NOMO-1 treated with dmso at 0.1 percent for 144 hours (cell line): ENCODE measurements around the gene RBPMS2.

Experiments
- DNase-seq: peaks from one replicate; lab custom pipeline; 2025; ENCODE audit not compliant: unreplicated experiment; lab: John Stamatoyannopoulos, UW

The RBPMS2 gene

DNA sequence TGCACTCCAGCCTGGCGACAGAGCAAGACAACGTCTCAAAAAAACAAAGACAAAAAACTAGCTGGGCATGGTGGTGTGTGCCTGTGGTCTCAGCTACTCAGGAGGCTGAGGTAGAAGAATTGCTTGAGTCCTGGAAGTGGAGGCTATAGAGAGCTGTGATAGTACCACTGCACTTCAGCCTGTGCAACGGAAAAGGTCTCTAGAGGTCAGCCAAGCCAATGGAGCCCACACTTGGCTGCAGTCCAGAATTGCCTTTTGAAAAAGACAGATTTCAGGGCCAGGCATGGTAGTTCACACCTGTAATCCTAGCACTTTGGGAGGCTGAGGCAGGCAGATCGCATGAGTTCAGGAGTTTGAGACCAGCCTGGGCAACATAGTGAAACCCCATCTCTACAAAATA is 8.4 kb upstream of the RBPMS2 start:
- DNase-seq: no peak

DNA sequence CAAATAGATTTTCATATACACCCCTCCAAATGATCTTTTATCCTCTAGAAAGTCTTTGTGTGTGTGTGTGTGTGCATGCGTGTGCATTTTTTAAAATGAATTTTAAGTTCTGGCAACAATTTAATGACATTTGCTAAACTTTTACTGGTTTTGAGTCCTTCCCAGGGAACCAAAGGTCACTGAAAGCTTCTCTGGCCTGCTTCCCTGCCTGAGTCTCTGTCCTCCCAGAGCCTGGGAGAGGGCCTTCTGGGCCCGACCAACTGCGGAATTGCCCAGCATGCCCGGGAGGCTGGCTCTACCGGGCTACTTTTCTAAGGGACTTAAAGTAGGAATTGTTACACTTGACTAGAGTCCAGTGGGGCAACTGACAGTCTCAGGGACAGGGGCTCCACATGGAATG is 7.4 kb upstream of the RBPMS2 start:
- DNase-seq: no peak

DNA sequence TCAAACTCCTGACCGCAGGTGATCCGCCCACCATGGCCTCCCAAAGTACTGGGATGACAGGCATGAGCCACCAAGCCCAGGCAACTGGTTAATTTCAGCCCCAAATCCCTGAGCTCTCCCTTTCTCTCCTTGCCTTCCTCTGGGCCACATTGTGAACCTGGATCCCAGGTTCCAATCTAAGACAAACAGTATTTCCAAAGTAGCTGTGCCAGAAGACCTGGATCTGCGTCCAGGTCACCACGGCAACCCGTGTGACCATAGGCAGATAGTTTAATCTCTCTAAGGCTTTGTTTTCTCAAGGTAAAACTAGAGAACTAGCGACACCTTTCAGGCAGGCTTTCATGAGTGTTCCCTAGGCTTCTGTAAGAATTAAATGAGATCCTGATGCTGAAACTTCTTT is 5.9 kb upstream of the RBPMS2 start:
- no peak for DNase-seq

DNA sequence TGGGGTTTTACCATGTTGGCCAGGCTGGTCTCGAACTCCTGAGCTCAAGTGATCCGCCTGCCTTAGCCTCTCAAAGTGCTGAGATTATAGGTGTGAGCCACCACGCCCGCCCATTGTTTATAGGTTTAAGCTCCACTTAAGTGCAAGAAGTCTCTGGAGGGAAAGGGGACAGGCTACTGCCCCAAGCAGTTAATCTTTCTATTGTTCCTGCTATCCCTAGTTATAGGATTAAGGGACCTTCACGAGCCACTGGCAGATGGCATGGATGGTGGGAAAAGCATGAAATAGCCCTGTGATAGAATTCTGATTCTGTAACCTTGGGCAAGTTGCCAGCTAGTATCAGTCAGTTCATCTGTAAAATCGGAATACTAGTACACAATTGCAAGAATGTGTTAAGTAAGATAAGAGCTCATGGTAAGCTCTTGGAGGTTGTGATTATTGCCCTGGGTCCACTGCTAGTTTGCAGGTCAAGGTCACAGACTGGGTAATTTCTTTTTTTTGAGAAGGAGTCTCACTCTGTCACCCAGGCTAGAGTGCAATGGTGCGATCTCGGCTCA is 5.3 kb upstream of the RBPMS2 start:
- no peak for DNase-seq

DNA sequence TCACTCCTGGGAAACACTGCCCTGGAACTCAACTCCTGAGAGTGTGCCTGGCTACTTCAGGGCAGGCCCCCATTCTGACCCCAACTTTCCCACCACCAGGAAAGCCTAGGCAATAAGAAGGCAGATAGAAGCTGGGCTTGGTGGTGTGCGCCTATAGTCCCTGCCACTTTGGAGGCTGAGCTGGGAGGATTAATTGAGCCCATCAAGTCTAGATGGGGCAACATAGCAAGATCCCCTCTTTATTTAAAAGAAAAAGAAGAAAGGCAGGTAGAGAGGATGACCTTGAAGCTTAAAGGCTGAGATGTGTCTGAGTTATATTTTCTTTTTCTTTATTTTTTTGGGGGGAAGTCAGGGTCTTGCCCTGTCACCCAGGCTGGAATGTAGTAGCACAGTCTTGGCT is 4.2 kb upstream of the RBPMS2 start:
- DNase-seq: no peak

DNA sequence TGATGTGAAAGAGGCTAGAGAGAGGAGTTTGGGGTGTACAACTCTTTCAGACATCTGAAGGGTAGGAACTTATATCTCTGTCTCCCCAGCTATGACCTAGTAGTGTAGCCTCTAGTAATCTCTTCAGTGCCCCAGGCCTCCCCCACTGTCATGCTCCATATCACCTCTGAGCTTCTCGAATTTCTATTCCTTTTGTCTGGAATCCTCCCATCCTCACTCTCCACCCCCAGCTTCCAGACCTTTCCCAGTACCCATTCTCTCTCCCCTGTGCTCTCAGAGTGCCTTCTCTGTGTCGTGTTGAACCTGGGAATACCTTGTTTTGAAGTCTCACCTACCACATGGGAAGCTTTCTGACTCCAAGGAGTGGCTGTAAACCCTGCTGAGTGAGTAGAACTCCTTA is 3.6 kb upstream of the RBPMS2 start:
- no peak for DNase-seq

DNA sequence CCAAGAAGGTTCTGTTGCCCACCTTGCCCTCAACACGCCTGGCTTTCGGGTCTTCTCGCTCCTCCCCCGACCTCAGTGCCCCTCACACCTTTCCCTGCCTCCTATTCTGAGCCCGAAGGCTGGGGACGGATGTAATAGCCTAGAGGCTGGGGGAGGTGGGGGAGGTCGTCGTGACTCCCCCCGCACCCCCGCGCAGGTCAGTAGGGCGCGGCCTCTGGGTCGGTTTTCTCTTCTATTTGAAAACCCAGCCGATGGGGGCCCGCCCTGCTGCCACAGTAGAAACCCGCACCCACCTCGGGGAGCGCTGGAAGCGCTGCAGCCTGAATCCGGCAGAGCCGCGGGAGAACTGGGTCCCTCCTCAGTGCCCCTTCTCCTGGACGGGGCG is 1.0 kb upstream of the RBPMS2 start:
- no peak for DNase-seq

DNA sequence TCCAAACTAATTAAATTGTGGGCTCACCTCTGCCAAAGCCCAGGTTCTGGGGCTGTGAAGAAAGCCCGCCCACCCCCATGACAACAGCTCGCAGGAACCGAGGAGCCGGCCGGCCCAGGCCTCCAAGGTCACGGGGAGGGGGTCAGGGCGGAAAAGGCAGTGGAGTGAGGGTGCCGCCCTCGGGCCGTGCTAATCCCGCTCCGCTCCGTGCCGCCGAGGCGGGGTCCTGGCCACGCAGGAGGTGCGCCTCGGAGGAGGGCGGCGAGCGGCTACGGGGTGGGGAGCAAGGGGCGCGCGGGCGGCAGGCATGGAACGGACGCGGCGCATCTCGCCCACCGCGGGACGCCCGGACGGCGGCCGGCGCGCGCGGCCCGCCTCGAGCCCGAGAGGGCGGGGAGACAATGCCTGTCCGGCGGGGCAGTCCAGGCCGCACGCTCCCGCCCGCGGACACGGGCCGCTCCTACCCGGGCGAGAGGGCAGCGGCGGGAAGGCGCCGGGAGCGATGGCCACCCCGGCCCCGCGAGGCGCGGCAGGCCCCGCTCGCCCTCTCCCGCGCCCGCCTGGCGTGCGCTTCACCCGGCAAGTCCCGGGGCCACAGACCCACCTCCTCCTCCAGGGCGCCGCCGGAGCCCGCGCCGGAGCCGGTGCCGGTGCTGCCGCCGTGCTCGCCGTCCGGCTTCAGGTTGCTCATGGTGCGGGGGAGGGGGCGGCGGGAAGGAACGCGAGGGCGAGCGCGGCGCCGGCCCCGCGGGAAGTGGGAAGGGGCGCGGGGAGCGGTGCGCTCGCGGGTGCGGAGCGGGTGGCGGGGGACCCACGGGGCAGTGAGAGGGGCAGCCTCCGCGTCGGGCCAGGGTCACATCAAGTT is 528 bp downstream of the RBPMS2 start:
- no peak for DNase-seq

DNA sequence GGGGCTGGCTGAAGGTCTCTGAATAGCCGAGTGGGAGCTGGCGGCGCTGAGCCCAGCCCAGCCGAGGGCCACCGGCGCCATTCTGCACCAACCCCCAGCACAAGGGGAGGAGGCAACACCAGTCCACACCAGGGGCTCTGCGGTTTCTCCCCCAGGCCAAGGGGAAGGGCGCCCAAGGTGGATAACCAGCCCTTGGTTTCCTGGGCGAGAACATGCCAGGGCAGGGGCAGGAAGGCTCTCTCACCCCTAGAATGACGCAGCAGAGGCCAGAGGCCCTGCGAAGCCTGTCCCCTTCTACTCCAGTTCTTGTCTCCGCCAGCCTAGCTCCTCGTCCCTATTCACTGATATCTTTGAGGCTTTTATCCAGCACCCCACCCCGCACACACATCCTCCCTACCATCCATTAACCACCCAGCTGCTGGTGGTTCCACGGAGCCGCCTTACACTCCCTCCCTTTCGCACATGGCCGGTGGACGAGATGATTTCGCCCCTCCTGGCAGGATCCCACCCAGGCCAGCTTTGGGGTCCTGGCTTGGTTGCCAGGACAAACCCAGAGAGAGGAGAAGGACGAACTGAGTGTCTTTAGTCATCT is 1.3 kb downstream of the RBPMS2 start:
- DNase-seq: no peak

DNA sequence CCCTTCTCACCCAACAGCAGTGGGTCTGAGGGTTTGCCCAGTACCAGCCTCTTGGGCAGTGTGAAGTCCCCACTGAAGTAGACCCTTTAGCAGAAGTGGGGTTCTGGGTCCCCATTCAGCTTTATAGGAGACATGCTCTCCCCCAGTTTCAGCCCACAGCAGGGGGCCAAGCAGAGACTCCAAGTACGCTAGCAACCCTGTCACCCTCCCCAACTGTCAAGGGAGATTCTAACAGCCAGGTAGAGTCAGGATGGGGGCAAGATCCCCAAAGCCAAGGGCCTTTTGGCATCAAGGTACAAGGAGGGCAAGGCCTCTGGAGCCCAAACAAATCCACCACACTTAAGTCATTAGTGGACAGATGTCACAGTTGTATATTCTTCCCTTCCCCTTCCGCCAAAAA is 1.8 kb downstream of the RBPMS2 start:
- no peak for DNase-seq

DNA sequence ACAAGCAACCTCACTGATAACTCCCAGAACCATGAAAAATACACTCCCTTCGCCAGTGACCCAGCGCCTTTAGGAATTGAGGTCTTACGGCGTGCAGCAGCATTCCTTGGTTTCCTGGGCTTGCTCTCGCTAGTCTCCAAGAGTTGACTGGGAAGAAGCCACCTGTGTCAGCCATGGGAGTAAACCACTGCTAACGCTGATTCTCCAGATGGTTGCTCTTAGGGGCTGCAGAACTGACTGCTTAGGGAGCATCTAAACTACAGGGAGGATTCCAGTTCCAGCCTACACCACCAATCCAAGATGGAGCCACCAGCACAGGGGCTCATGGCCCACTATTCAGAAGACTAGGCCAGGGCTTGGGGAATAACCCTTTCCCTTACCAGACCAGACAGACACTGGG is 2.4 kb downstream of the RBPMS2 start:
- DNase-seq: no peak

DNA sequence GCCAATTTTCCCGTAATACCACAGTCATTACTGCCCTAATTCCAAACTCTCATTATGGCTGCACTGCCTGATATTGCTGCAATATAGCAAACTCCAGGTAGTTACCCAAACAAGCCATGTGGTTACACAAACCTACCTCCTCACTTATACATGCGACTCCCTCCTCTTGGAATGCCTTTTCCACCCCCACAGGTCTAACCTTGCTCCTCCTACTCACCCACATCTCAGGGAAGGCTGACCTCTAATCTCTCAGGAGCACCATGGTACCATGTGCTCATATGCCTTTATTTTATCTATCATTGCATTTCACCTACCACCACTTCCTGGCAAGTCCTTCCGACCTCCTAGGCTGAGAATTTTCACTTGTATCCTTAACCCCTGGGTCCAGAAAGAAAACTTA is 2.9 kb downstream of the RBPMS2 start:
- DNase-seq: no peak

DNA sequence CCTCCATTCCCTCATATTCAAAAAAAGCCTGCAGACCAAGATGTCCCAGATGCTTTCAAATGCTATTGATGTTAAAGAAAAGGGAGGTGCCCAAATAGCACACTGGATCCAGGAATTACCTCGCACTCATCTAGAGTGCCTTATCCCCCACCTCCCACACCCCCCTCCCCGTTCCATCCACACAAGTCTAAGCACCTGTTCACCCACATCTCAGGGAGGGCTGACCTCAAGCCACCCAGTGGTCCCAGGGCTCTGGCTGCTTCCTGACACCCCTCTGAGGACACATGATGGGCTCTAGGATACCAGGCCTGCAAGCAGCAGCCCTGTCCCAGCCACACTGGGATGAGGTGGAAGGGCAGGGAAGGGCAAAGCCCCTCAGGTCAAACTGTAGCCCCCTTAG is 4.8 kb downstream of the RBPMS2 start:
- DNase-seq: no peak

DNA sequence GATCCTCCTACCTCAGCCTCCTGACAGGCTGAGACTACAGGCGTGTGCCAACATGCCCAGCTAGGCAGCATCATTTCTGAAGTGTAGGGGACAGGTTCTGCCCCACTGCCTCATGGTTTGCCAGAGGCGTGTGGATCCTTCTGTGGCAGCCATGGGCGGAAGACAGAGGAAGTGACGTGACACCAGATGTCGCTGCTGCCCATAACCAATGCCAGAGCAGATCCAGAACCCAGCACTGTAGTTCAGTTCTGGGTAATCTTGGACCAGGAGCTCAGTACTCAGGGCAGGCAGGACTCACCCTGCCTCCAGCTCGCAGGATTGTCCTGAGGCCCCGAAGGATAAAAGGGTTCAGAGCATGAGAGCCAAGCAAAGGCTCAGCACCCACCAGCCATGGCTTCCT is 8.2 kb downstream of the RBPMS2 start:
- DNase-seq: no peak

DNA sequence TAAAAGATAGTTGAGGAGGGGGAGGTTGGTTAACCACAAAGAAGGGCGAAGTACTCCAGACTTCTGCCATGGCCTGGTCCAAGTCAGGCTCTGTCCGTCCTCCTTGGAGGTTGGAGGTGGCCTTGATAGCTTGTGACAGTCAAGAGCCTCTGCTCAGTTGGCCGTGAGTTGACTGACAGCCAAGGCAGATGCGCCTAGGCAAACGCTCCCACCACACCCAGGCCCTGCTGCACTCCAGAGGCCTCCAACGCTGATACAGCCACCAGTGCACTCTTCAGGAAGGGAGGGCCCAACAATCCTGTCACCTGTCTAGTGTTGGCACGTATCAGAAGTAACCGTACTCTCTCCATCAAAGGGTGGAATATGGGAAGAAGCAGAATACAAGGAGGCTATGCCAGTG is 9.3 kb downstream of the RBPMS2 start:
- DNase-seq: no peak

DNA sequence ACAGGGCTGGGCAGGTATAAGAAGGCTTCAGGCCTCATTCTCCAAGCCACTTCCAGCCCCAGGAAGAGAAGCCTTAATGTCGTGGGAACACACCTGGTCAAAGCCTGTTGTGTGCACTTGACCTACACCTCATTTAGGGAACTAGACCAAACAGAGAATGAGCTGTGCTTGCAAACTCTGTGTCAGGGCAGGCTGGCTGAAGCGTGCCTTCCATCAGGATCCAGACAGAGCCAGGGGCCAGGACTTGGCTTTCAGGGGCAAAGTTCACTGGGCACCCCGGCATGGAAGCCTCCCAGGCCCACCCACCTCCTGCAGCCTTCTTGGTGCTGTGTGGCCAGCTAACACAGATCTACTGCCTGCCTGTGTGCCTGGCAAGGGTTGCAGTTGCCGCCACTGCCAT is 11.5 kb downstream of the RBPMS2 start:
- no peak for DNase-seq

DNA sequence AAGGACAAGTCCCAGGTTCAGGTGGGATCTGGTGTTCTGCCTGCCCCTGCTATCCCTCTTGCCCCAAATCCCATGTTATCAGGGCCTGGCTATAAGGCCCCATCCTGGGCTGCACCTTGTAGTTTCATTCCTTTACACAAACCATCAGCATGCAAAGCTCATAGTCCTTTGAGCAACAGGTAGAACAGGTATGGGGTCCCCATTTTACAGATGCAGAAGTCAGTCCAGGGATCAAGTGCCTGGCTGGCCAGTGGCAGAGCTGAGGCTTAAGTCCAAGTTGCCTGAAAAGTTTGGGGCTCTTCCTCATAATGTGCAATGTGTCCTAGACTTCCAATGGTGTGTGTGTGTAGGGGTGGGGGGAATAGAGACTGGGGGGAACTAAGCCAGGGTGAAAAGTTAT is 11.9 kb downstream of the RBPMS2 start:
- no peak for DNase-seq

DNA sequence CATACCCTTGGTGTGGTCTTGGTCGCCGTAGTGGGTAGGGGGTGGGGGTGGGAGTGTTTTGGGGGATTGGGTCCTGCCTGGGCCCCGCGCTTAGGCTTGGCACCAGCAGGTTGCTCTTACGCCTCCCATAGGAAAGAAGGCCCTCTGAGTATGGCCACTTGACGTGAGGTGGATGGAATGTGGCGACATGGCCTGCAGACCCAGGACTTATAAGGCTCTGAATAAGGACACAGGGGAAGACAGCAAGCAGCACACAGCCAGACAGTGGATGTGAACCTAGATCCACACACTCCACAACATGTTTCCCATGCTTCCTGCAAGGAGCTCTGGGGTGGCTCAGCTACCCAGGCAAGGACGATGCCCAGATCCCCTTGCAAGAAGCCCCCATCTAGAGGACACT is 12.4 kb downstream of the RBPMS2 start:
- DNase-seq: no peak

DNA sequence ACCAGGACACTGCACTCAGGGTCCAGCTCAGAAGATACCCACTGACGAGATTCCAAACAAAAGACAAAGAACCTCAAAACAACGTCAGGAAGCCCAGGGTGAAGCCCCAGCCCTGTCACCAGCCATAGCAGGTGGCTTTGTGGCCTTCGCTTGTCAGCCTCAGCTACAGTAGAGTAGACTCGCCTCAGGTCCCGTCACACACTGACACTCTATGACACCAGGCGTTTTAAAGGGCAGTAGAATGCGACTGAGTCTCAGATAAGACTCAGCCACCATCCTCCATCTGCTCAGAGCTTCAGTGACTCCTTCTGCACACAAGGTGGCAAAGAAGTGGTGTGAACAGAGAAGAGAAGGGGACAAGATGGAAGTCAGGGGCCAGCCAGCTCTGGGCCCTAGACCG is 12.8 kb downstream of the RBPMS2 start:
- no peak for DNase-seq

DNA sequence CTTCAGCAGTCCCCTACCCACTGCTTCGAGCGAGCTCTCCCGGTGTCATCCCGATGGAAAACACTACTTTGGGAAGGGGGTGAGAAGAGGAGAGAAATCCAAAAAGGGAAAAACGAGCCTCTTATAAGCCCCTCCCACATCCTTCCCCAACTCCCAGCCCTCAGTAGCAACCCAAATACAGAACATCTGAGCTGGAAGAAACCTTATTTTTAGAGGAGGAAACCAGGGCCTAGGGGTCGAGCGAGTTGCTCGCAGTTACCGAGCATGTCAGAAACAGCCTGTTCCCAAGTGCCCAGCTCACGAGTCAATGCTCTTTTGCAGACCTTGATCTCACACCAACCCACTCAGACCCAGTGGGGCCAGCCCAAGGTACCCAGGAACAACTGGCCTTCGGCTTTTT is 14.2 kb downstream of the RBPMS2 start:
- DNase-seq: no peak

DNA sequence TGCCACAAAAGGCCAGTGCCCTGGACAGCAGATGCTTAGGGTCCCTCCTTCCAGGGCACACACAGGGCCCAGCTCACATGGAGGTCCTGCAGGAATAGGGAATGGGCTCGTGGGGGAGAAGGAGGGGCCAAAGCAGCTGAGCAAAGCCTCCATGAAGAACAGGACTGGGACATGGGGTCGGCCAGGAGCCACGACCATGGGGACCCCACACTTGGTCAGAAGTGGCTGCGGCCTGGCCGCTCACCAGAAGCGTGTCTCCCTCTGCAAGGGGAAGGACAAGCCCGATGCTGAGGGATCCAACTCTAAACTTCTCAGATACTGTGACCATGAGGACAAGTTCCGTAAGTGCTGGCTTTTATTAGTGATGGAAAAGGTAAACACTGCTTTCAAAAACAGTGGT is 15.3 kb downstream of the RBPMS2 start:
- DNase-seq: no peak

DNA sequence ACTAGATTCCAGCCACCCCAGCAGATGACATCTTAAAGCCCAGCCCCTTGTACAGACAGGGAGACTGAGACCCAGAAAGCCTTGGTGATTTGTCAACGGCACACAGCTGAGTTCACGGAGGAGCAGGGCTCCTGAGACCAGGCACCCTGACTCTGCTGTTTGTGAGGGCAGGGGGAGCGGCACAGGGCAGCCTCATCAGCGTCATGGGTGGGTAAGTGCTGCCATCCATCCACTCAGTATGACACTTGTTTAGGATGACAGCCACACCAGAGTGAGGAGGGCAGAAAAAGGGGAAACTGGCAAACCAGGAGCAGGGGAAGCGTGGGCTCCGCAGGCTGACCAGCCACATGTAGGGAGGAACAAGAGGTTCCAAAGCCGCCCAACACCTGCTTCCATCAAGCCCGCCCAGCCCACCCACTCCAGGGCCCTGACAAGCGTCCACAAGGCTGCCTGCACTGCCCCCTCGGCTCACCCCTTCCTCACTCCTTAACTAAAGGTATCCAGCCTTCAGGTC is 19.9 kb downstream of the RBPMS2 start:
- no peak for DNase-seq
